Measurements from ENCODE around the gene COG5.

Gene COG5

GRCh38 chr7:107321611-107322010 is 242.1 kb downstream of the COG5 start:
- DNase-seq = no peak

- DNase-seq = no peak
These were observed 243.9 kb downstream of the COG5 start for GRCh38 chr7:107319724-107320228.

GRCh38 chr7:107318523-107319160 is 245.1 kb downstream of the COG5 start:
- DNase-seq = no peak

- no peak for DNase-seq
These were observed 248.0 kb downstream of the COG5 start for GRCh38 chr7:107315716-107316220.

- DNase-seq = no peak
These were observed 250.4 kb downstream of the COG5 start for GRCh38 chr7:107313355-107313754.

GRCh38 chr7:107312418-107312817 is 251.3 kb downstream of the COG5 start:
- no peak for DNase-seq

GRCh38 chr7:107309296-107309695 is 254.4 kb downstream of the COG5 start:
- DNase-seq = no peak

- no peak for DNase-seq
These were observed 259.1 kb downstream of the COG5 start for GRCh38 chr7:107304636-107305035.

GRCh38 chr7:107304063-107304462 is 259.7 kb downstream of the COG5 start:
- DNase-seq = no peak

- DNase-seq = no peak
These were observed 261.4 kb downstream of the COG5 start for GRCh38 chr7:107302250-107302847.

- DNase-seq = no peak
These were observed 269.5 kb downstream of the COG5 start for GRCh38 chr7:107294182-107294581.

GRCh38 chr7:107292591-107292990 is 271.1 kb downstream of the COG5 start:
- no peak for DNase-seq

- no peak for DNase-seq
These were observed 272.3 kb downstream of the COG5 start for GRCh38 chr7:107291434-107291833.

GRCh38 chr7:107286751-107287621 is 276.7 kb downstream of the COG5 start:
- no peak for DNase-seq

- DNase-seq = no peak
These were observed 278.7 kb downstream of the COG5 start for GRCh38 chr7:107284911-107285479.

GRCh38 chr7:107277331-107277730 is 286.4 kb downstream of the COG5 start:
- DNase-seq = no peak

- no peak for DNase-seq
These were observed 287.4 kb downstream of the COG5 start for GRCh38 chr7:107276220-107276827.

- DNase-seq = no peak
These were observed 289.2 kb downstream of the COG5 start for GRCh38 chr7:107274506-107274905.

- DNase-seq = no peak
These were observed 293.9 kb downstream of the COG5 start for GRCh38 chr7:107269790-107270189.

- no peak for DNase-seq
These were observed 295.1 kb downstream of the COG5 start for GRCh38 chr7:107268594-107268993.

- no peak for DNase-seq
These were observed 296.6 kb downstream of the COG5 start for GRCh38 chr7:107267138-107267537.

- no peak for DNase-seq
These were observed 299.0 kb downstream of the COG5 start for GRCh38 chr7:107264723-107265122.

GRCh38 chr7:107262857-107263256 is 300.9 kb downstream of the COG5 start:
- DNase-seq = no peak
